ENCODE data around the gene HEMK1.

The HEMK1 gene

GRCh38 chr3:50642382-50642781 is 73.1 kb downstream of the HEMK1 start:
- no peak for DNase-seq (ENCODE audit: low read depth)

- no peak for DNase-seq (ENCODE audit: low read depth)
Measured at GRCh38 chr3:50644561-50644960, 75.2 kb downstream of the HEMK1 start.

DNA sequence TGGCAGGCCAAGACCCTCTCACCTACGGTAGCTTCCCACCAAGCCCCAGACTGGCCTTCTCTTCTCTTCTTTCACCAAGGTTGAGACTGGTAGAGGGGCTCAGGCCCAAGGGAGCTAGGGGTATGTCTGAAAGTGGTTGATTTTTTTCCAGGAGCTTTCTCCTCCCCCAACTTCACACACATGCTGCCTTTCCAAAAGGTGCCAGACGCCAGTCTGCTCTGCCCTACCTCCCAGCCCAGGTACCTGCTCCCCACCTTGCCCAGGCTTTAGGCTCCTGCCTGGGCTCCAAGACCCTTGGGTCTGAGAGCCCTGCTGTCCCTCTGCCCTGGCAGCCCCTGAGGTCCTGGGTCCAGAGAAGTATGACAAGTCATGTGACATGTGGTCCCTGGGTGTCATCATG is 76.1 kb downstream of the HEMK1 start:
- DNase-seq (ENCODE audit: low read depth): no peak
